ENCODE data around the gene FRMPD3.

Gene FRMPD3

DNA sequence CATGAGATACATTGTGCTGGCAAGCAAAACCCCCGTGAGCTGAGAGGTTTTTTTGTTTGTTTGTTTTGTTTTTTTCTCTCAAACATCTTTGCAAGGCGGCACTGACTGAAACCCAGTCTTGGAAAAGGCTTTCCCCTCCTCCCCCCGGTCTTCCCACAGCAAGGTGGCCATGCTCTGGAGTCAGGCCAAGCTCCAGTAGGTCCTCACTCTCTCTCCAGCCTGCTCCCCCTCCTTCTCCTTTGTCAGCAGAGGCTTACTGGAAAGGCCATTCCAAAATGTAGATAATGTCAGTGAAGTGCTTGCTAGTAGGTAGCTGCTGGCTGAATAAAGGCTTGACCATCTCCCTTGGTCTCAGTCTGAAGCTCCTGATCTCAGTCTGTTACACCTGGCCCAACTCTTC, 32.6 kb downstream of the FRMPD3 start:
- DNase-seq: peak; percentile 1

DNA sequence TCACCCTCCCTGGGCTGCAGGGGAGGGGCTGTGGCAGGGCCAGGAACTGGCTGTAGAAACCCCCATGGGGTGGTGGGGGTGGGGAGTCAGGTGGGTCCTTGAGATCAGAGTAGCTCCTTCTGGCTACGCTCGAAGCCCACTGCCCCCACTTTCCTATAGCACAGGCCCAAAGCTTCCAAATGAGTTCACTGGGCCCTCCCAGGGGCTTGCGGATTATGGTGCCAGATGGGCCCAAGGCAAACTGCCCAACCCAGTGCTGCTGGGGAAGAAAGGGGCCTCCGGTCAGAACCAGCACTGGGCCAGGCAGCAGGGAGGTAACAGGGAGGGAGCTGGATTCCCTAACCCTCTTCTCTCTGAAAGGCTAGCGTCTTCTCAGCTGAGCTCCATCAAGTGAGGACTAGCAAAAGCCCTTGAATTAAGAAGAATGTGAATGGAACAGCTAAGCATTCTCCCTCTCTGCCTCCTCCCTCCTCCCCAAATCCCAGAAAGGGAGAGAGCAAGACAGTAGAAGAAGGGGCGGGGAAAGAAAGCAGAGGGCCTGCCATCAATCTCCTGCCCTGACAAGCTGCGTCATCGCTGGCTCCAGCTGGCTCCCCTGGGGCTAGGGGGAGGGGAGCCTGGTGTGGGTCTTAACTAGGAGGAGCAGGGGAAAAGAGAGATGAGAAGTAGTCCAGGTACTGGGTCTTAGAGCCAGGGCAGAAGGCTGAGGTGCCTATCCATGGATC, 34.7 kb downstream of the FRMPD3 start:
- no peak for DNase-seq

DNA sequence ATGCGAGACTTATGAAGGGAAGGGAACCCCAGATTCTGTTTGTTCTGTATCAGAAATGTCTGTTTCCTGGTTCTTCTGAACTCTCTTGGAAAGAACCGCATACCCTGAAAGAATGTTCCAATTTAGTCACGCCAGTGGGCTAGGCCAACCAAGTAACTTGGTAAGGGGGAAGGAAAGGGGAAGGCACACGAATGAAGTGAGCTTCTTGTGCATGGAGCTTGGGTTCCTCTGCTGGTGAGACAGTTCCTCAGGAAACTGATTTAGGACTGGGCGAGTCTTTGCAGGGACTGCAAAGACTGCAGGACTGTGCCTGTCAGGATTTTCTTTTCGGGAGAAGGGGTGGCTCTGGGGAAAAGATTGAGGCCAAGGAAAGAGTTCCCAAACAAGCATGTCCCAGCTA, 35.6 kb downstream of the FRMPD3 start:
- no peak for DNase-seq

DNA sequence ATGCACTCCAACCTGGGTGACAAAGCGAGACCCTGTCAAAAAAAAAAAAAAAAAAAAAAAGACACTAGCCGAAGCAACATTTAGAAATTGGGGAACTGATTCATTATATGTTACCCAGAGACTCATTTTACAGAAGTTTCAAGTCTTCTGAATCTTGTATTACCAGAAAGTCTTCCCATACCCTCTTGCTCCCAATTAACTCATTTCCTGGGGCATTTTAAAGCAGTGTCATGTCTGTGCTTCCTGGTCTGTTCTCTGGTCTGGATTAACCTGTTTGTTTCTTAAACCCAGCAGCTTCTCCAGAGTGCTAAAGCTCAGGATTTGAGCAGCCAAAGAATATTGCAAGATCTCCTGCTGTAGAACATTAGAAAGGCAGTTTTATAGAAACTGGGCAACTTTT, 43.7 kb downstream of the FRMPD3 start:
- DNase-seq: no peak

DNA sequence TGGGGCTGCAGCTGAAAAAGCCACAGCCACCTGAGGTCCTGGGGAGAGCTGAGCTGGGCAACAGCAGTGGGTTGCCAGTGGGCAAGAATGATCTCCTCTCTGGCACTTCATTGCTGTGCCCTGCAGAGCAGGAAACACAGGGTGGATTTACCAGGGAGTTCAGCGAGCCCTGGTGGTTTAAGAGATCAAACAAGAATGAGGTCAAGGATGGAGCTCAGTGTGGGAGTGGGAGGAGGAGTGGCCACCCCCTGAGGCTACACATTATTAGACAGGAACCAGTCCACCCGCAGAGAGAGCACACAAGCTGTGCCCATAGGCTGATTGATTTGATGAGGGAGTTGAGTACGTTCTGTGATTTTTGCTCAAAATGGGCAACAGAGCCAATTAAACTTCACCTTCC, 47.3 kb downstream of the FRMPD3 start:
- no peak for DNase-seq

Measured in NCI-H1092 (cell line).